Large intestine (tissue), 3 donors: ENCODE measurements around the gene AUTS2. TPM values are rescaled to one million over a fixed set of nuclear protein-coding genes. Genes with fewer than 3 reads are reported as not detected.

ENCODE experiments used
- DNase-seq, 2 donors: peaks; one replicate each; pipeline versions ENCODE4 v3.0.0 to v3.0.0-alpha.2; 2013
- H3K27ac ChIP-seq: one replicate; pipeline ENCODE4 v1.5.1; 2013; ENCODE audit warnings: low read length
- H3K27me3 ChIP-seq: 2 replicates; pipeline ENCODE4 v1.6.1; 2013; ENCODE audit warnings: low read length; ENCODE audit not compliant: control insufficient read depth, insufficient read depth
- H3K36me3 ChIP-seq: 2 replicates; pipeline ENCODE4 v1.6.1; 2013; ENCODE audit warnings: low read length; ENCODE audit not compliant: control insufficient read depth, insufficient read depth
- H3K4me1 ChIP-seq: one replicate; pipeline ENCODE4 v1.6.1; 2013; ENCODE audit warnings: low read length; ENCODE audit not compliant: control insufficient read depth, insufficient read depth
- H3K4me3 ChIP-seq: one replicate; pipeline ENCODE4 v1.5.1; 2013; ENCODE audit warnings: low read length
- H3K9me3 ChIP-seq: one replicate; pipeline ENCODE4 v1.6.1; 2013; ENCODE audit warnings: mild to moderate bottlenecking, low read depth, low read length, moderate library complexity; ENCODE audit not compliant: control insufficient read depth
- WGBS: methylation state at CpG from one replicate; pipeline ENCODE4 v1.1.5; 2013; ENCODE audit warnings: low lambda C conversion rate; ENCODE audit not compliant: insufficient coverage; 5-methylcytosine and 5-hydroxymethylcytosine counted together
- polyA plus RNA-seq: library from polyadenylated mRNA; unstranded; fragments of 120-200 nt; gene quantifications from one replicate; pipeline ENCODE4 v1.2.1, GENCODE V29; 2013

Gene AUTS2
- polyA plus RNA-seq, 1 donor, result 51.3 TPM

DNA sequence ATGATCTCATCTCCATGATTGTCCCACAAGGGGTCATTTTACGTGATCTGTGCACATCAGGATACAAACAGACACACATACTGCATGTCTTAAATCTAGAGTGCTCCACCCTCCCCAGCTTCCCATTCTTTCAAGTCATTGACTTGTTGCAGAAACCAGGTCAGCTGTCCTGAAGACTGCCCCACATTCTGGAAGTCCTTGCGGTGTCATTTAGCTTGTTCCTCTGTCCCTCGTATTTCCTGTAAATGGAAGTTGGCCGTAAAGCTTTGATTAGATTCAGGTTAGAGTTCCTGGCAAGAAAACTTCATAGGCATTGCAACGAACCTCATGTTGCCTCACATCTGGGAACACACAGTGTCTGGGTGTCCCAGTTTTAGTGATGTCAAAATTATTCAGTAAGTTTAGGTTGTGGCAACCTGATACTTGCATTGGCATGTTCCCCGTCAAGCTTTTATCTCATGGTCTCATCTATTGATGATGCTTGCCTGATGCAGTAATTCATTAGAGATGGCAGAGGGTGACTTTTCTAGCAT, 1116.3 kb downstream of the AUTS2 start:
- H3K27me3 ChIP-seq, result no peaks in the 10 kb centered on the region
- no CpG with 5 or more reads among the region's 6 CpGs for WGBS

DNA sequence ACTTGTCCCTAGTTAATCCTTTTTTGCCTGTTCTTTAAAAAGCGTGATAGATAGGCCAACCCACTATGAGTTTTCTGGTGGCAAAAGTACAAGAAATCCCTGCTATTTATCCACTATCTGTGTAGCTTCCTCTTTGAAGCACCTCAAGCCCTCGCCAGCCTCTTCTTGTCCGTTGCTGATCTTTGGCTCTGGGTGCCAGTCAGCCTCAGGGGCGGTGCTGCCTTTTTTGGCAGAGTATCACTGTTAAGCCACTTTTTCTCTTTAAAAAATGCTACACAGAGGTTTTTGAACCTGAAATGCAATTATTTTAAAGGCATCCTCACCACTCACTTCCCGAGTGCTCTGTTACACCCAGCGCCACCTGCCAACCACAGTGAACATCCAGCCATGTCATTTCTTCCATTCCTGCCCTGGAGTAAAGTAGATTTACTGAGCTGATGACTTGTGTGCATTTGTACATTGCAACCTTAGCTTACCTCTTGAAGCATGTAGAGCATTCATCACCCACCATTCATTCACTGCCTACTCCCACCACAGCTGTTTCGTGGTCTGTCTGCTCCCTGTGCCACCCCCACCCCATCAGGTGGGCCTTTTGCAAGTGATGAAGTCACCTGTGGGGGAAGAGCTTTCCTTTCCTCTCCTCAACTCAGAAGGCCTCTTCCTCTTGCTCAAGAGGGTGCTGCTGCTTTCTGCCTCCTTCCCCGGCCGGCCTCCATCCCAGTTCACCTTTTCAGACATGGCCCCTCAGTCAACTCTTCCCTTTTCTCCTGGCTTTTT, 1119.5 kb downstream of the AUTS2 start:
- Histone ChIP-seq H3K4me1 (no peaks in the 10 kb centered on the region), H3K27ac (no peak overlapping the region), H3K36me3 (no peaks in the 10 kb centered on the region), H3K27me3 (no peaks in the 10 kb centered on the region), H3K9me3 (no peaks in the 10 kb centered on the region), H3K4me3 (no peak overlapping the region)
- no peak for DNase-seq
- WGBS, result no CpG with 5 or more reads among the region's 9 CpGs

More for the DNA sequence above, 1116.3 kb downstream of the AUTS2 start:
- no peak overlapping the region for H3K4me3 ChIP-seq
- H3K4me1 ChIP-seq, result peaks cover 8% of the 10 kb centered on the region
- no peaks in the 10 kb centered on the region for H3K9me3 ChIP-seq
- H3K27ac ChIP-seq, result no peak overlapping the region
- no peak for DNase-seq
- no peaks in the 10 kb centered on the region for H3K36me3 ChIP-seq

GRCh38 chr7:70719125-70719524, 1120.8 kb downstream of the AUTS2 start:
- Histone ChIP-seq H3K27me3 (no peaks in the 10 kb centered on the region), H3K9me3 (no peaks in the 10 kb centered on the region), H3K27ac (no peak overlapping the region), H3K4me3 (no peak overlapping the region), H3K36me3 (no peaks in the 10 kb centered on the region), H3K4me1 (no peaks in the 10 kb centered on the region)
- no peak for DNase-seq
- 80% methylated on average over 1 of the region's 7 CpGs for WGBS

DNA sequence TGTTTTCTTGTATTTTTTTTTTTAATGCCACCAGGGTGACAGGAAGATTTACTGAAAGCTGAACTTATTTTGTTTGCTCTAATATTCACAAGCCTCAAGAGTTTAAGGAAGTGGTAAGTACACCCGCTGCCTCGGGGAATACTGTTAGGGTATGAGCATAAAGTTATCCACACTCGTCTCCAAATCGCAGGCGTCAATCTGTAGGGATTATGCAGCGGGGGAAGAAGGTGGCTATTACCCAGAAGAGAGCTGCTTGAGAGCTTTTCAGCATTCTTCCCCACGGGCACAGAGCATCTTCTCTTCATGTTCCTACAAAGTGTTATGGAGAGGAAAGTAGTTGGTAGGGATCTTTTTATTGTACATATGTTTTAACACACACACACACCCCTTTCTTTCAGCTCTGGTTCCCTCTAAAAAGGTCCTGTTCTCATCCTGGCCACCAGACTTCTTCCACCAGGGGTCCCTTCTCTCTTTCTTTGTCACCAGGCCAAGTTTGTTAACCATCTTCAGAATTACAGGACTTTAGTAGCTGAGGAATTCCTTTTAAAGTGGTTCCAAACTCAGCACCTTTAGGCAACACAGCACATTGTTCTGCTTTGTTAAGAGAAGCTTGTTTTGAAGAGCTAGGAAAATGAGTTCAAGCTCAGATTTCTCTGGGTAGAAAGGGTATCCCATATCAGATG, 1122.1 kb downstream of the AUTS2 start:
- DNase-seq, result no peak
- no peaks in the 10 kb centered on the region for H3K4me1 ChIP-seq
- no peaks in the 10 kb centered on the region for H3K36me3 ChIP-seq
- H3K9me3 ChIP-seq, result no peaks in the 10 kb centered on the region
- H3K27ac ChIP-seq, result no peak overlapping the region
- H3K4me3 ChIP-seq, result no peak overlapping the region
- WGBS, result 82% methylated on average over 3 of the region's 7 CpGs
- no peaks in the 10 kb centered on the region for H3K27me3 ChIP-seq

DNA sequence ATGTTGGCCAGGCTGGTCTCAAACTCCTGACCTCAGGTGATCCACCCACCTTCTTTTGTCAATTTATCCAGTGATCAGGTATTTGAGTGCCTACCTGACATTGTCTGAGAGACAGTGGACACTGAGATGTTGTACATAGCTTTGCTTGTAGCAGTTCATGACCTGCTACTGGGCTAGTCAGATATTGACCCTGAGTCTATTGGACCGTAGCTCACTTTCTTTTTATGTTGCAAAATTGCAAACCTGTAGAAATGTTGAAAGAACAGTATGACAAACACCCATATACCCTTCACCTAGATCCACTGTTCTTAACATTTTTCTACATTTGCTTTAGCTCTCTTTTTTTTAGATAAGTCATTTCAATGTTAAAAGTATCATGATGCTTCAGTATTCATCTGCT, 1123.2 kb downstream of the AUTS2 start:
- Histone ChIP-seq H3K4me3 (no peak overlapping the region), H3K9me3 (no peaks in the 10 kb centered on the region), H3K36me3 (no peaks in the 10 kb centered on the region), H3K27me3 (no peaks in the 10 kb centered on the region), H3K4me1 (no peaks in the 10 kb centered on the region), H3K27ac (no peak overlapping the region)
- no peak for DNase-seq
- no CpG with 5 or more reads among the region's 1 CpG for WGBS

- Histone ChIP-seq H3K36me3 (no peaks in the 10 kb centered on the region), H3K27me3 (no peaks in the 10 kb centered on the region), H3K4me3 (no peak overlapping the region), H3K4me1 (no peaks in the 10 kb centered on the region), H3K9me3 (no peaks in the 10 kb centered on the region), H3K27ac (no peak overlapping the region)
- no peak for DNase-seq
- 100% methylated on average over 2 of the region's 5 CpGs for WGBS
These were observed 1125.1 kb downstream of the AUTS2 start for GRCh38 chr7:70723339-70723738.

DNA sequence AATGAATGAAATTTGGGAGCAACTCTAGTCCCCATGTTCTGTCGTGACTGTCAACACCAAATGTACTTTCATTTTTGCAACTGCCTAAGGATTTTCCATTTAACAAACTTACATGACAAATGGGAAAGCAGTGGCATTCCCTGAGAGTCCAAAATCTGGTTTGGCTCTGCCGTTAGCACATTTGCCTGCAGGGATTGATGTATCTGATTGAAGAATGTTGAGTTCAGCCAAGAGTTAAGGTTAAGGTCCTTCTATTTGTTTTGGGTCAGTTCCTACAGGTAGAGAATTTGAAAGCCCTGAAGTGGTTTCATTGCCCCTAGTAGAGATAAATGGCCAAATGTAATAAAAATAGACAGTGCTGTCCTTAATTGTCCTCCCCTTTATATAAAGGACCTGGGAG, 1127.2 kb downstream of the AUTS2 start:
- Histone ChIP-seq H3K27me3 (no peaks in the 10 kb centered on the region), H3K9me3 (no peaks in the 10 kb centered on the region), H3K4me1 (no peaks in the 10 kb centered on the region), H3K36me3 (no peaks in the 10 kb centered on the region), H3K4me3 (no peak overlapping the region), H3K27ac (no peak overlapping the region)
- DNase-seq, result no peak
- WGBS, result no CpG with 5 or more reads among the region's 2 CpGs

DNA sequence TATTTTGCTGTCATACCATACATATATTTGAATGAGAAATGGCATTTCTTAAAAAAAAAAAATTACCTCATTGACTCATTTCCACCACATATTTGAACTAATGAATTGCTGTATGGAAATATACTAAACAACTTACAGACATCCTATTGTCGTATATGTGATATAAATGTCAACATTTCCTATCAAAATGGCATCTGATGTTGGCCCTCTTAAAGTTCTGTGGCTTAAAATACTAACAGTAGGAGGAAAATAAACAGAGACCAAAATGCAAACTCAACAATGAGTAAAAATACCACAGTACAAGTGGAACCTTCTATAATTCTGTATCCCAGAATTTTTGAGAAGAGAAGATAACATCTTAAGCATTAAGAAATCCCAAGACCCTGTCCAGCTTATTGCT, 1128.0 kb downstream of the AUTS2 start:
- H3K4me3 ChIP-seq, result no peak overlapping the region
- no peak for DNase-seq
- no peak overlapping the region for H3K27ac ChIP-seq
- H3K4me1 ChIP-seq, result no peaks in the 10 kb centered on the region
- H3K27me3 ChIP-seq, result no peaks in the 10 kb centered on the region
- WGBS, result no CpG with 5 or more reads among the region's 1 CpG
- no peaks in the 10 kb centered on the region for H3K9me3 ChIP-seq
- no peaks in the 10 kb centered on the region for H3K36me3 ChIP-seq

DNA sequence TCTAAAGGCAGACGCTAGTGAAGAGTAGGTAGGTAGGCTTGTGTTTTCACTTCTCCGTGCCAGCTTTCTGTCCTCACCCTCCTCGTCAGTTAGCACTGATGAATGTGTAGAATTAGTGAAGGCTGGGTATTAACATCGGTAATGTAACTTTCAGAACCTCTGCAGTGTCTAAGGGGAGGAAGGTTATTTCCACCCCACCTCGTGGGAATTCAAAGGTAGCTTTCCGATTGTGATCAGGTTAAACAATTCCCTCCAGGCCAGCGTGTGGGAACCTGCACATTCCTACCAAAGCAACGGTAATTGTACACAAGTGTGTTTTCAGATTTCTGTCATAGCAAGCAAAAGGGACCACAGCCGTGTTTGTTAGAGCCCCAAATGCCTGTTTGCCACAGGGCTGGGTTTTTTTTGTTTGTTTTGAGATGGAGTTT, 1128.7 kb downstream of the AUTS2 start:
- Histone ChIP-seq H3K27ac (no peak overlapping the region), H3K4me1 (no peaks in the 10 kb centered on the region), H3K36me3 (no peaks in the 10 kb centered on the region), H3K9me3 (no peaks in the 10 kb centered on the region), H3K4me3 (no peak overlapping the region), H3K27me3 (no peaks in the 10 kb centered on the region)
- WGBS, result no CpG with 5 or more reads among the region's 9 CpGs
- no peak for DNase-seq

GRCh38 chr7:70727861-70728260, 1129.6 kb downstream of the AUTS2 start:
- no peaks in the 10 kb centered on the region for H3K27me3 ChIP-seq
- WGBS, result 100% methylated on average over 2 of the region's 2 CpGs
- no peak for DNase-seq
- no peaks in the 10 kb centered on the region for H3K36me3 ChIP-seq
- no peak overlapping the region for H3K27ac ChIP-seq
- H3K4me1 ChIP-seq, result no peaks in the 10 kb centered on the region
- no peak overlapping the region for H3K4me3 ChIP-seq
- H3K9me3 ChIP-seq, result no peaks in the 10 kb centered on the region
